ENCODE results near the gene MARF1.
"Not testable (repeated sequence)": the region's sequence is repeated elsewhere in the genome, so short reads cannot be mapped to it uniquely, and the experiment has no call there.

The MARF1 gene

GRCh38 chr16:15618392-15618791, 24.6 kb downstream of the MARF1 start:
- H3K27ac ChIP-seq (ENCODE audit: low read length), result no peak overlapping the region
- H3K9me3 ChIP-seq (ENCODE audit: insufficient read depth, low read depth, low read length), result no peaks in the 10 kb centered on the region
- no peak overlapping the region for H3K4me3 ChIP-seq (ENCODE audit: low read length)
- H3K27me3 ChIP-seq (ENCODE audit: insufficient read depth, low read length), result no peaks in the 10 kb centered on the region
- H3K4me1 ChIP-seq (ENCODE audit: insufficient read depth, low read length), result no peaks in the 10 kb centered on the region
- peaks cover 82% of the 10 kb centered on the region for H3K36me3 ChIP-seq (ENCODE audit: insufficient read depth, low read depth, low read length)
- no peak overlapping the region for H3K9ac ChIP-seq (ENCODE audit: low read depth, low read length)

- H3K27ac ChIP-seq (ENCODE audit: low read length), result no peak overlapping the region
- H3K9me3 ChIP-seq (ENCODE audit: insufficient read depth, low read depth, low read length), result no peaks in the 10 kb centered on the region
- no peaks in the 10 kb centered on the region for H3K4me1 ChIP-seq (ENCODE audit: insufficient read depth, low read length)
- no peaks in the 10 kb centered on the region for H3K27me3 ChIP-seq (ENCODE audit: insufficient read depth, low read length)
- H3K4me3 ChIP-seq (ENCODE audit: low read length), result no peak overlapping the region
- peaks cover 82% of the 10 kb centered on the region for H3K36me3 ChIP-seq (ENCODE audit: insufficient read depth, low read depth, low read length)
- no peak overlapping the region for H3K9ac ChIP-seq (ENCODE audit: low read depth, low read length)
These were observed 25.1 kb downstream of the MARF1 start for GRCh38 chr16:15617901-15618300.

- H3K36me3 ChIP-seq (ENCODE audit: insufficient read depth, low read depth, low read length), result peaks cover 83% of the 10 kb centered on the region
- no peaks in the 10 kb centered on the region for H3K9me3 ChIP-seq (ENCODE audit: insufficient read depth, low read depth, low read length)
- H3K9ac ChIP-seq (ENCODE audit: low read depth, low read length), result no peak overlapping the region
- no peaks in the 10 kb centered on the region for H3K4me1 ChIP-seq (ENCODE audit: insufficient read depth, low read length)
- no peak overlapping the region for H3K27ac ChIP-seq (ENCODE audit: low read length)
- H3K27me3 ChIP-seq (ENCODE audit: insufficient read depth, low read length), result no peaks in the 10 kb centered on the region
- H3K4me3 ChIP-seq (ENCODE audit: low read length), result no peak overlapping the region
These were observed 26.3 kb downstream of the MARF1 start for GRCh38 chr16:15616475-15617165.

- Histone ChIP-seq H3K4me1 (ENCODE audit: insufficient read depth, low read length) (no peaks in the 10 kb centered on the region), H3K9ac (ENCODE audit: low read depth, low read length) (no peak overlapping the region), H3K4me3 (ENCODE audit: low read length) (no peak overlapping the region), H3K27ac (ENCODE audit: low read length) (no peak overlapping the region), H3K27me3 (ENCODE audit: insufficient read depth, low read length) (no peaks in the 10 kb centered on the region), H3K9me3 (ENCODE audit: insufficient read depth, low read depth, low read length) (no peaks in the 10 kb centered on the region), H3K36me3 (ENCODE audit: insufficient read depth, low read depth, low read length) (peaks cover 80% of the 10 kb centered on the region)
These were observed 26.9 kb downstream of the MARF1 start for GRCh38 chr16:15616012-15616411.

GRCh38 chr16:15613676-15614075, 29.3 kb downstream of the MARF1 start:
- no peaks in the 10 kb centered on the region for H3K27me3 ChIP-seq (ENCODE audit: insufficient read depth, low read length)
- no peak overlapping the region for H3K9ac ChIP-seq (ENCODE audit: low read depth, low read length)
- H3K36me3 ChIP-seq (ENCODE audit: insufficient read depth, low read depth, low read length), result peaks cover 80% of the 10 kb centered on the region
- H3K4me3 ChIP-seq (ENCODE audit: low read length), result no peak overlapping the region
- H3K9me3 ChIP-seq (ENCODE audit: insufficient read depth, low read depth, low read length), result no peaks in the 10 kb centered on the region
- H3K27ac ChIP-seq (ENCODE audit: low read length), result no peak overlapping the region
- H3K4me1 ChIP-seq (ENCODE audit: insufficient read depth, low read length), result no peaks in the 10 kb centered on the region

- Histone ChIP-seq H3K4me1 (ENCODE audit: insufficient read depth, low read length) (no peaks in the 10 kb centered on the region), H3K9me3 (ENCODE audit: insufficient read depth, low read depth, low read length) (no peaks in the 10 kb centered on the region), H3K27ac (ENCODE audit: low read length) (no peak overlapping the region), H3K4me3 (ENCODE audit: low read length) (no peak overlapping the region), H3K27me3 (ENCODE audit: insufficient read depth, low read length) (no peaks in the 10 kb centered on the region), H3K36me3 (ENCODE audit: insufficient read depth, low read depth, low read length) (peaks cover 78% of the 10 kb centered on the region), H3K9ac (ENCODE audit: low read depth, low read length) (no peak overlapping the region)
These were observed 31.3 kb downstream of the MARF1 start for GRCh38 chr16:15611610-15612009.

GRCh38 chr16:15610369-15610871, 32.5 kb downstream of the MARF1 start:
- H3K9me3 ChIP-seq (ENCODE audit: insufficient read depth, low read depth, low read length), result no peaks in the 10 kb centered on the region
- no peak overlapping the region for H3K9ac ChIP-seq (ENCODE audit: low read depth, low read length)
- peaks cover 77% of the 10 kb centered on the region for H3K36me3 ChIP-seq (ENCODE audit: insufficient read depth, low read depth, low read length)
- no peak overlapping the region for H3K27ac ChIP-seq (ENCODE audit: low read length)
- H3K4me1 ChIP-seq (ENCODE audit: insufficient read depth, low read length), result no peaks in the 10 kb centered on the region
- no peaks in the 10 kb centered on the region for H3K27me3 ChIP-seq (ENCODE audit: insufficient read depth, low read length)
- H3K4me3 ChIP-seq (ENCODE audit: low read length), result no peak overlapping the region

- H3K27ac ChIP-seq (ENCODE audit: low read length), result no peak overlapping the region
- H3K9ac ChIP-seq (ENCODE audit: low read depth, low read length), result no peak overlapping the region
- no peaks in the 10 kb centered on the region for H3K27me3 ChIP-seq (ENCODE audit: insufficient read depth, low read length)
- H3K4me3 ChIP-seq (ENCODE audit: low read length), result no peak overlapping the region
- H3K9me3 ChIP-seq (ENCODE audit: insufficient read depth, low read depth, low read length), result no peaks in the 10 kb centered on the region
- H3K4me1 ChIP-seq (ENCODE audit: insufficient read depth, low read length), result no peaks in the 10 kb centered on the region
- peaks cover 83% of the 10 kb centered on the region for H3K36me3 ChIP-seq (ENCODE audit: insufficient read depth, low read depth, low read length)
These were observed 33.7 kb downstream of the MARF1 start for GRCh38 chr16:15609286-15609649.

GRCh38 chr16:15608398-15609285, 34.3 kb downstream of the MARF1 start:
- H3K9ac ChIP-seq (ENCODE audit: low read depth, low read length), result no peak overlapping the region
- no peak overlapping the region for H3K27ac ChIP-seq (ENCODE audit: low read length)
- H3K4me1 ChIP-seq (ENCODE audit: insufficient read depth, low read length), result no peaks in the 10 kb centered on the region
- H3K36me3 ChIP-seq (ENCODE audit: insufficient read depth, low read depth, low read length), result peaks cover 86% of the 10 kb centered on the region
- no peaks in the 10 kb centered on the region for H3K9me3 ChIP-seq (ENCODE audit: insufficient read depth, low read depth, low read length)
- H3K4me3 ChIP-seq (ENCODE audit: low read length), result no peak overlapping the region
- H3K27me3 ChIP-seq (ENCODE audit: insufficient read depth, low read length), result no peaks in the 10 kb centered on the region

- Histone ChIP-seq H3K27me3 (ENCODE audit: insufficient read depth, low read length) (no peaks in the 10 kb centered on the region), H3K9me3 (ENCODE audit: insufficient read depth, low read depth, low read length) (no peaks in the 10 kb centered on the region), H3K36me3 (ENCODE audit: insufficient read depth, low read depth, low read length) (peaks cover 91% of the 10 kb centered on the region), H3K4me1 (ENCODE audit: insufficient read depth, low read length) (no peaks in the 10 kb centered on the region), H3K27ac (ENCODE audit: low read length) (no peak overlapping the region), H3K4me3 (ENCODE audit: low read length) (no peak overlapping the region), H3K9ac (ENCODE audit: low read depth, low read length) (no peak overlapping the region)
These were observed 35.1 kb downstream of the MARF1 start for GRCh38 chr16:15607700-15608396.

- H3K27ac ChIP-seq (ENCODE audit: low read length); H3K4me3 ChIP-seq (ENCODE audit: low read length); H3K4me1 ChIP-seq (ENCODE audit: insufficient read depth, low read length); H3K9ac ChIP-seq (ENCODE audit: low read depth, low read length); H3K27me3 ChIP-seq (ENCODE audit: insufficient read depth, low read length); H3K9me3 ChIP-seq (ENCODE audit: insufficient read depth, low read depth, low read length): not testable (repeated sequence)
- peaks cover 91% of the 10 kb centered on the region for H3K36me3 ChIP-seq (ENCODE audit: insufficient read depth, low read depth, low read length)
These were observed 35.7 kb downstream of the MARF1 start for GRCh38 chr16:15607221-15607699.

All from iPS-20b (cell line).